Gastroesophageal sphincter (tissue), 3 donors: ENCODE data around the gene DEAF1.

Experiments
- EP300 ChIP-seq: sonication (generic); formaldehyde crosslinking; IDR thresholded peaks from one replicate; pipeline ENCODE4 v1.6.1; 2017; ENCODE audit warnings: antibody characterized with exemption, mild to moderate bottlenecking
- POLR2A ChIP-seq, 2 donors: fragments of 450-650 bp; IDR thresholded peaks; one replicate each; pipeline ENCODE4 v1.6.1; 2017; ENCODE audit warnings: antibody characterized with exemption in 2 of 2, mild to moderate bottlenecking in 2 of 2, moderate library complexity in 1 of 2
- POLR2AphosphoS5 ChIP-seq: sonication (generic); formaldehyde crosslinking; IDR thresholded peaks from one replicate; pipeline ENCODE4 v1.6.1; 2017; ENCODE audit warnings: antibody characterized with exemption
- TF ChIP-seq, protein P1 (sequence below), 4 experiments: fragments of 200-600 bp in 2 of 4; fragments of 450-650 bp in 2 of 4; sonication (generic) in 1 of 4; IDR thresholded peaks; one replicate each; pipeline ENCODE4 v1.5.1; 2017 to 2019; ENCODE audit warnings: antibody characterized with exemption in 4 of 4, mild to moderate bottlenecking in 2 of 4, moderate library complexity in 2 of 4

GRCh38 chr11:680476-680875 lies 14.5 kb downstream of the DEAF1 start:
- TF ChIP-seq, protein P1, sequence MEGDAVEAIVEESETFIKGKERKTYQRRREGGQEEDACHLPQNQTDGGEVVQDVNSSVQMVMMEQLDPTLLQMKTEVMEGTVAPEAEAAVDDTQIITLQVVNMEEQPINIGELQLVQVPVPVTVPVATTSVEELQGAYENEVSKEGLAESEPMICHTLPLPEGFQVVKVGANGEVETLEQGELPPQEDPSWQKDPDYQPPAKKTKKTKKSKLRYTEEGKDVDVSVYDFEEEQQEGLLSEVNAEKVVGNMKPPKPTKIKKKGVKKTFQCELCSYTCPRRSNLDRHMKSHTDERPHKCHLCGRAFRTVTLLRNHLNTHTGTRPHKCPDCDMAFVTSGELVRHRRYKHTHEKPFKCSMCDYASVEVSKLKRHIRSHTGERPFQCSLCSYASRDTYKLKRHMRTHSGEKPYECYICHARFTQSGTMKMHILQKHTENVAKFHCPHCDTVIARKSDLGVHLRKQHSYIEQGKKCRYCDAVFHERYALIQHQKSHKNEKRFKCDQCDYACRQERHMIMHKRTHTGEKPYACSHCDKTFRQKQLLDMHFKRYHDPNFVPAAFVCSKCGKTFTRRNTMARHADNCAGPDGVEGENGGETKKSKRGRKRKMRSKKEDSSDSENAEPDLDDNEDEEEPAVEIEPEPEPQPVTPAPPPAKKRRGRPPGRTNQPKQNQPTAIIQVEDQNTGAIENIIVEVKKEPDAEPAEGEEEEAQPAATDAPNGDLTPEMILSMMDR (IDR thresholded peaks at IDR 0.05) = no peak
- TF ChIP-seq POLR2A (IDR thresholded peaks at IDR 0.05) = no peak
- no peak for TF ChIP-seq EP300
- no peak for TF ChIP-seq POLR2AphosphoS5
